Smooth muscle cell (in vitro differentiated cells): ENCODE measurements around the gene MIA2. TPM values are rescaled to one million over a fixed set of nuclear protein-coding genes. Genes with fewer than 3 reads are reported as not detected.

Source experiments
- DNase-seq: peaks from one replicate; lab custom pipeline; 2025; ENCODE audit not compliant: unreplicated experiment; lab: John Stamatoyannopoulos, UW
- H2AFZ ChIP-seq: fragments of 200-600 bp; sonication (generic); 2 replicates; pipeline ENCODE4 v1.6.0; 2016; ENCODE audit warnings: antibody characterized with exemption, low read depth, mild to moderate bottlenecking
- H3F3A ChIP-seq: fragments of 200-600 bp; sonication (generic); 2 replicates; pipeline ENCODE4 v1.6.0; 2017; ENCODE audit warnings: antibody characterized with exemption, low read depth
- H3K27ac ChIP-seq: fragments of 200-600 bp; sonication (generic); 2 replicates; pipeline ENCODE4 v1.5.1; 2016; ENCODE audit warnings: low read depth, mild to moderate bottlenecking
- H3K27me3 ChIP-seq: fragments of 200-600 bp; sonication (generic); 2 replicates; pipeline ENCODE4 v1.6.1; 2016; ENCODE audit warnings: low read depth, mild to moderate bottlenecking
- H3K36me3 ChIP-seq: fragments of 200-600 bp; sonication (generic); 2 replicates; pipeline ENCODE4 v1.5.1; 2016; ENCODE audit warnings: low read depth
- H3K4me1 ChIP-seq: fragments of 200-600 bp; sonication (generic); 2 replicates; pipeline ENCODE4 v1.5.1; 2016; ENCODE audit warnings: low read depth
- H3K4me2 ChIP-seq: fragments of 200-600 bp; sonication (generic); 2 replicates; pipeline ENCODE4 v1.6.0; 2016; ENCODE audit warnings: mild to moderate bottlenecking
- H3K4me3 ChIP-seq: fragments of 200-600 bp; sonication (generic); 2 replicates; pipeline ENCODE4 v1.5.1; 2016; ENCODE audit warnings: mild to moderate bottlenecking
- H3K79me2 ChIP-seq: fragments of 200-600 bp; sonication (generic); 2 replicates; pipeline ENCODE4 v1.6.0; 2016; ENCODE audit warnings: low read depth, mild to moderate bottlenecking
- H3K9ac ChIP-seq: fragments of 200-600 bp; sonication (generic); 2 replicates; pipeline ENCODE4 v1.6.0; 2016; ENCODE audit warnings: low read depth
- H3K9me3 ChIP-seq: fragments of 200-600 bp; sonication (generic); replicated peaks from 2 replicates; pipeline ENCODE4 v1.5.1; 2016; ENCODE audit warnings: low read depth
- H4K20me1 ChIP-seq: fragments of 200-600 bp; sonication (generic); 2 replicates; pipeline ENCODE4 v1.6.0; 2016; ENCODE audit warnings: low read depth
- WGBS: methylation state at CpG from one replicate; pipeline ENCODE4 v1.1.7; 2016; ENCODE audit warnings: low lambda C conversion rate; 5-methylcytosine and 5-hydroxymethylcytosine counted together
- polyA plus RNA-seq: library from polyadenylated mRNA; unstranded; fragments of >200 nt; fragmentation: Nextera tagmentation; extraction: Ambion mirVana; gene quantifications from 2 replicates; pipeline ENCODE4 v1.2.1, GENCODE V29; 2016
- total RNA-seq: library from RNA; depleted of rRNA; stranded (reverse); fragments of >200 nt; gene quantifications from 2 replicates; pipeline ENCODE4 v1.2.3, GENCODE V29; 2014
- TF ChIP-seq, protein P1 (sequence below): fragments of 200-600 bp; sonication (generic); IDR thresholded peaks from 2 replicates; pipeline ENCODE4 v1.5.1; 2017; ENCODE audit warnings: borderline replicate concordance, mild to moderate bottlenecking, antibody characterized with exemption; ENCODE audit not compliant: insufficient read depth, poor library complexity, severe bottlenecking

The MIA2 gene
- total and polyA plus RNA-seq, 2 experiments from 2014 or later: 14.6 to 18.6 TPM

DNA sequence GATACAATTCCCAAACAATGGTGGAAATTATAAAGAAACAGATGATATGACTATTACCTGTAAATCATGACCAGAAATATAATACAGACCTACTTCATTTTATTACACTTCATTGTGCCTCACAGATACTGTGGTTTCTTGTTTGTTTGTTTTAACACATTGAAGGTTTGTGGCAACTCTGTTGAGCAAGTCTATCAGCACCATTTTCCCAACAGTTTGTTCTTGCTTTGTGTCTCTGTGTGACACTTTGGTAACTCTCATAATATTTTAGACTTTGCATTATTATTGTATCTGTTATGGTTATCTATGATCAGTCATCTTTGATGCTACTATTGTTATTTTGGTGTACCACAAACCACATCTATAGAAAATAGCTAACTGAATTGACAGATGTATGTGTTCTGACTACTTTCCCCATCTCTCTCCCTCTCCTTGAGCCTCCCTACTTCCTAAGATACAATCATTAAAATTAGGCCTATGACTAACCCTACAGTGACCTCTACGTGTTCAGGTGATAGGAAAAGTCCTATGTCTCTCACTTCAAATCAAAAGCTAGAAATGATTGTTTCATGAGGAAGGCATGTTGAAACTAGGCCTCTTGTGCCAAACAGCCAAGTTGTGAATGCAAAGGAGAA lies 149.4 kb downstream of the MIA2 start:
- TF ChIP-seq, protein P1, sequence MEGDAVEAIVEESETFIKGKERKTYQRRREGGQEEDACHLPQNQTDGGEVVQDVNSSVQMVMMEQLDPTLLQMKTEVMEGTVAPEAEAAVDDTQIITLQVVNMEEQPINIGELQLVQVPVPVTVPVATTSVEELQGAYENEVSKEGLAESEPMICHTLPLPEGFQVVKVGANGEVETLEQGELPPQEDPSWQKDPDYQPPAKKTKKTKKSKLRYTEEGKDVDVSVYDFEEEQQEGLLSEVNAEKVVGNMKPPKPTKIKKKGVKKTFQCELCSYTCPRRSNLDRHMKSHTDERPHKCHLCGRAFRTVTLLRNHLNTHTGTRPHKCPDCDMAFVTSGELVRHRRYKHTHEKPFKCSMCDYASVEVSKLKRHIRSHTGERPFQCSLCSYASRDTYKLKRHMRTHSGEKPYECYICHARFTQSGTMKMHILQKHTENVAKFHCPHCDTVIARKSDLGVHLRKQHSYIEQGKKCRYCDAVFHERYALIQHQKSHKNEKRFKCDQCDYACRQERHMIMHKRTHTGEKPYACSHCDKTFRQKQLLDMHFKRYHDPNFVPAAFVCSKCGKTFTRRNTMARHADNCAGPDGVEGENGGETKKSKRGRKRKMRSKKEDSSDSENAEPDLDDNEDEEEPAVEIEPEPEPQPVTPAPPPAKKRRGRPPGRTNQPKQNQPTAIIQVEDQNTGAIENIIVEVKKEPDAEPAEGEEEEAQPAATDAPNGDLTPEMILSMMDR: no peak
- no peak overlapping the region for H3K27ac ChIP-seq
- H3F3A ChIP-seq: no peaks in the 10 kb centered on the region
- WGBS: 85% methylated on average over 1 of the region's 1 CpG
- H3K9me3 ChIP-seq: no peaks in the 10 kb centered on the region
- H2AFZ ChIP-seq: no peak overlapping the region
- H3K9ac ChIP-seq: no peak overlapping the region
- no peak overlapping the region for H3K4me3 ChIP-seq
- H3K4me1 ChIP-seq: no peaks in the 10 kb centered on the region
- H3K4me2 ChIP-seq: no peak overlapping the region
- H4K20me1 ChIP-seq: no peaks in the 10 kb centered on the region
- no peaks in the 10 kb centered on the region for H3K27me3 ChIP-seq
- no peaks in the 10 kb centered on the region for H3K36me3 ChIP-seq
- no peaks in the 10 kb centered on the region for H3K79me2 ChIP-seq
- DNase-seq: no peak

DNA sequence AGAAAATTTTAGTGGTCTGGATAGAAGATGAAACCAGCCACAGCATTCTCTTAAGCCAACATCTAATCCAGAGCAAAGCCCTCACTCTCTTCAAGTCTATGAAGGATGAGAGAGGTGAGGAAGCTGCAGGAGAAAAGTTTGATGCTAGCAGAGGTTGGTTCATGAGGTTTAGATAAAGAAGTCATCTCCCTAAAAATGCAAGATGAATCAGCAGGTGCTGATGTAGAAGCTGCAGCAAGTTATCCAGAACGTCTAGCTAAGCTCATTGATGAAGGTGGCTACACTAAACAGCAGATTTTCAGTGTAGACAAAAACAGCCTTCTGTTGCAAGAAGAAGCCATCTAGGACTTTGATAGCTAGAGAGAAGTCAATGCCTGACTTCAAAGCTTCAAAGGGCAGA lies 150.0 kb downstream of the MIA2 start:
- Histone ChIP-seq H3K79me2 (no peaks in the 10 kb centered on the region), H2AFZ (no peak overlapping the region), H3K4me3 (no peak overlapping the region), H3K27me3 (no peaks in the 10 kb centered on the region), H3K4me2 (no peak overlapping the region), H3K4me1 (no peaks in the 10 kb centered on the region), H4K20me1 (no peaks in the 10 kb centered on the region), H3K9ac (no peak overlapping the region), H3K9me3 (no peaks in the 10 kb centered on the region), H3F3A (no peaks in the 10 kb centered on the region), H3K27ac (no peak overlapping the region), H3K36me3 (no peaks in the 10 kb centered on the region)
- TF ChIP-seq, protein P1: no peak
- DNase-seq: no peak
- 90% methylated on average over 1 of the region's 1 CpG for WGBS

DNA sequence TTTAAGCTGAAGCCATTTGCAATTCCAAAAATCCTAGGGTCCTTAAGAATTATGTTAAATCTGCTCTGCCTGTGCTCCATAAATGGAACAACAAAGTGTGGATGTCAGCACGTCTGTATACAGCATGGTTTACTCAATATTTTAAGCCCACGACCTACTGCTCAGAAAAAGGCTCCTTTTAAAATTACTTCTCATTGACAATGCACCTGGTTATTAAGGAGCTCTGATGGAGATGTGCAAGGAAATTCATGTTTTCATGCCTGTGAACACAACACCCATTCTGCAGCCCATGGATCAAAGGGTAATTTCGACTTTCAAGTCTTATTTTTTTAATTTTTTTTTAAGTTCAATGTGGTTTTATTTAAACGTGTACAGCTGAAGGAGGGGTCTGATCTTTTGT lies 150.5 kb downstream of the MIA2 start:
- Histone ChIP-seq H3K79me2 (no peaks in the 10 kb centered on the region), H3F3A (no peaks in the 10 kb centered on the region), H3K27me3 (no peaks in the 10 kb centered on the region), H2AFZ (no peak overlapping the region), H3K9me3 (no peaks in the 10 kb centered on the region), H3K4me3 (no peak overlapping the region), H4K20me1 (no peaks in the 10 kb centered on the region), H3K4me1 (no peaks in the 10 kb centered on the region), H3K27ac (no peak overlapping the region), H3K36me3 (no peaks in the 10 kb centered on the region), H3K4me2 (no peak overlapping the region), H3K9ac (no peak overlapping the region)
- TF ChIP-seq, protein P1: no peak
- 94% methylated on average over 4 of the region's 4 CpGs for WGBS
- no peak for DNase-seq

DNA sequence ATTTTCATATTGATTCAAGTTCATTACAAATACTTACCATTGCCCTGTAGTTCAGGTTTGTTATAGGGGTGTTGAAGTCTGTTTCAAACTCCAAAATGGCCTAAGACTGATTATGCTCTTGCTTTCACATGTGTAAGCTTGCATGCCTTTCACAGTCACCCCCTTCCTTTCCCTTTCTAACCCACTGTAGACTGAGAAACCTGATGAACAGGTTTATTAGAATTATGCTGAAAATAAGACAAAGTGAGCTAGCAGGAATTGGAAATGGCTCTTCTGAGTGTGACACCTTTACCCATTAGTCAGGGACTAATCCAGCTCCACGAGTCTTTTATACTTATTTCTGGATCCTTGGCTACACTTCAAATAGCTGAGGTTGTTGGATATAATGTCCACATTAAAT lies 159.6 kb downstream of the MIA2 start:
- DNase-seq: no peak
- Histone ChIP-seq H3K27me3 (no peaks in the 10 kb centered on the region), H3K79me2 (no peaks in the 10 kb centered on the region), H3K4me1 (no peaks in the 10 kb centered on the region), H3K9me3 (no peaks in the 10 kb centered on the region), H3K4me3 (no peak overlapping the region), H3K9ac (no peak overlapping the region), H3F3A (no peaks in the 10 kb centered on the region), H2AFZ (no peak overlapping the region), H3K36me3 (peaks cover 3% of the 10 kb centered on the region), H3K4me2 (no peak overlapping the region), H3K27ac (no peak overlapping the region), H4K20me1 (no peaks in the 10 kb centered on the region)
- 63% methylated on average over 1 of the region's 1 CpG for WGBS
- TF ChIP-seq, protein P1: no peak
